SK-N-SH treated with all-trans-retinoic acid at 6 μM for 48 hours (cell line): ENCODE measurements around the gene C1QTNF4.
A peak's percentile ranks its signal among the peaks of the same experiment; 100 is the strongest.
"Not testable (repeated sequence)": the region's sequence is repeated elsewhere in the genome, so short reads cannot be mapped to it uniquely, and the experiment has no call there.

Source experiments
- ATAC-seq: fragments of 200-7000 bp; cut with Tn5 transposase; 3 replicates; pipeline ENCODE4 v1.9.1; 2020; ENCODE audit warnings: mild to moderate bottlenecking, moderate library complexity
- ARNTL ChIP-seq: fragments of 450-650 bp; formaldehyde crosslinking; IDR thresholded peaks from 2 replicates; pipeline ENCODE4 v1.5.0; 2020; ENCODE audit warnings: low read depth, mild to moderate bottlenecking, moderate library complexity, borderline replicate concordance
- BACH2 ChIP-seq: fragments of 250-450 bp; sonication (Bioruptor Pico); IDR thresholded peaks from 2 replicates; pipeline ENCODE4 v1.9.0; 2021; ENCODE audit warnings: mild to moderate bottlenecking, borderline replicate concordance
- CSDC2 ChIP-seq: fragments of 250-450 bp; sonication (Bioruptor Pico); IDR thresholded peaks from 2 replicates; pipeline ENCODE4 v1.5.0; 2020; ENCODE audit warnings: mild to moderate bottlenecking, moderate library complexity
- ESRRG ChIP-seq: fragments of 250-450 bp; sonication (Bioruptor Pico); IDR thresholded peaks from 2 replicates; pipeline ENCODE4 v1.6.1; 2021; ENCODE audit warnings: mild to moderate bottlenecking
- GLIS3 ChIP-seq: fragments of 250-450 bp; sonication (Bioruptor Pico); IDR thresholded peaks from 2 replicates; pipeline ENCODE4 v1.5.0; 2020; ENCODE audit warnings: mild to moderate bottlenecking, moderate library complexity
- ISL1 ChIP-seq: fragments of 250-450 bp; sonication (Bioruptor Pico); IDR thresholded peaks from 2 replicates; pipeline ENCODE4 v2.1.2; 2022; ENCODE audit warnings: mild to moderate bottlenecking, moderate library complexity
- OSR1 ChIP-seq: fragments of 250-450 bp; sonication (Bioruptor Pico); IDR thresholded peaks from 2 replicates; pipeline ENCODE4 v1.8.0; 2022; ENCODE audit warnings: moderate library complexity, mild to moderate bottlenecking, inconsistent platforms
- PPARA ChIP-seq: fragments of 250-450 bp; sonication (Bioruptor Pico); IDR thresholded peaks from 2 replicates; pipeline ENCODE4 v1.5.0; 2020; ENCODE audit warnings: mild to moderate bottlenecking, borderline replicate concordance
- RARB ChIP-seq: fragments of 250-450 bp; sonication (Bioruptor Pico); IDR thresholded peaks from 2 replicates; pipeline ENCODE4 v1.8.0; 2021; ENCODE audit warnings: mild to moderate bottlenecking, moderate library complexity
- SNAI2 ChIP-seq: fragments of 250-450 bp; sonication (Bioruptor Pico); IDR thresholded peaks from 2 replicates; pipeline ENCODE4 v1.5.0; 2020; ENCODE audit warnings: mild to moderate bottlenecking, moderate library complexity
- TCF4 ChIP-seq: fragments of 250-450 bp; sonication (Bioruptor Pico); IDR thresholded peaks from 2 replicates; pipeline ENCODE4 v1.8.0; 2021; ENCODE audit warnings: mild to moderate bottlenecking, moderate library complexity, borderline replicate concordance
- TOX ChIP-seq: fragments of 250-450 bp; sonication (Bioruptor Pico); IDR thresholded peaks from 2 replicates; pipeline ENCODE4 v1.8.0; 2021; ENCODE audit warnings: mild to moderate bottlenecking, moderate library complexity, borderline replicate concordance
- ZC3H10 ChIP-seq: fragments of 250-450 bp; sonication (Bioruptor Pico); IDR thresholded peaks from 2 replicates; pipeline ENCODE4 v1.5.1; 2021; ENCODE audit warnings: mild to moderate bottlenecking, moderate library complexity
- ZFP3 ChIP-seq: fragments of 250-450 bp; sonication (Bioruptor Pico); IDR thresholded peaks from 2 replicates; pipeline ENCODE4 v1.5.0; 2020; ENCODE audit warnings: mild to moderate bottlenecking, moderate library complexity
- ZFP30 ChIP-seq: fragments of 450-650 bp; formaldehyde crosslinking; IDR thresholded peaks from 2 replicates; pipeline ENCODE4 v1.5.0; 2022; ENCODE audit warnings: mild to moderate bottlenecking, moderate library complexity
- ZNF565 ChIP-seq: fragments of 450-650 bp; formaldehyde crosslinking; conservative IDR thresholded peaks from 2 replicates; pipeline ENCODE4 v1.5.0; 2020; ENCODE audit warnings: low read depth, mild to moderate bottlenecking, moderate library complexity
- ZNF8 ChIP-seq: fragments of 450-650 bp; formaldehyde crosslinking; IDR thresholded peaks from 2 replicates; pipeline ENCODE4 v1.5.0; 2020; ENCODE audit warnings: mild to moderate bottlenecking, moderate library complexity
- TF ChIP-seq, protein P1 (sequence below): fragments of 250-450 bp; sonication (Bioruptor Pico); IDR thresholded peaks from 2 replicates; pipeline ENCODE4 v1.8.0; 2020; ENCODE audit warnings: mild to moderate bottlenecking, moderate library complexity, borderline replicate concordance
- TF ChIP-seq, protein P2 (sequence below): fragments of 250-450 bp; sonication (Bioruptor Pico); IDR thresholded peaks from 2 replicates; pipeline ENCODE4 v1.5.1; 2020; ENCODE audit warnings: low read depth, mild to moderate bottlenecking, moderate library complexity
- TF ChIP-seq, protein P3 (sequence below): fragments of 250-450 bp; sonication (Bioruptor Pico); IDR thresholded peaks from 2 replicates; pipeline ENCODE4 v1.8.0; 2021; ENCODE audit warnings: low read depth, mild to moderate bottlenecking, moderate library complexity, borderline replicate concordance
- TF ChIP-seq, protein P4 (sequence below): fragments of 250-450 bp; sonication (Bioruptor Pico); IDR thresholded peaks from 2 replicates; pipeline ENCODE4 v1.5.1; 2021; ENCODE audit warnings: mild to moderate bottlenecking, moderate library complexity

C1QTNF4 gene

DNA sequence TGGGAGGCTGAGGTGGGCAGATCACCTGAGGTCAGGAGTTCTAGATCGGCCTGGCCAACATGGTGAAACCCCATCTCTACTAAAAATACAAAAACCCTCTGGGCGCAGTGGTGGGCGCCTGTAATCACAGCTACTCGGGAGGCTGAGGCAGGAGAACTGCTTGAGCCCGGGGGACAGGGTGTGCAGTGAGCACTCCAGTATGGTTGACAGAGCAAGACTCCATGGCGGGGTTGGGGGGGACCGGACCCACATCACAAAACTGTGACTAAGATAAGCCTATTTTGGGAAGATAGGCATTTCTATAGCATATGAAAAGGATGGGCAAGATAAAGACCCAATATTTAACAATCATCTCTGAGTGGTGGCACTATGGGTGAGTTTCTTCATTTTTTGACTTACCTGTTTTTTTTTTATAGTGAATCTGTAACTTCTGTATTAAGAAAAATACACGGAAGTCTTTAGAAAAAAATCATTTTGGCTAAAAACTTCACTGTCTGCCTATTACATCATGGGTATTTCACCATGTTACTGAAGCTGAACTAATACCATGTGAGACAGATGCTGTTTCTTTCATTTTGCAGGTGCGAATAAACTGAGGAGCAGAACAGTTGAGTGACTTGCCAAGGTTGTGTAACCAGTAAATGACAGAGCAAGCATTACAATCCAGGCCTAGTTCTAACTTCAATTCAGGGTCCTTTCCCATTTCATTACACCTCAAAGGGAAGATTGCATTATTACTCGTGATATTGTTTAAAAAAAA lies 43.7 kb downstream of the C1QTNF4 start:
- ATAC-seq, result no peak
- TF ChIP-seq ESRRG (CRISPR knock-in tag) (no peak), ISL1 (CRISPR knock-in tag) (no peak), ARNTL (CRISPR knock-in tag) (no peak), PPARA (CRISPR knock-in tag) (no peak), RARB (no peak), BACH2 (CRISPR knock-in tag) (no peak), OSR1 (CRISPR knock-in tag) (no peak)
- TF ChIP-seq, protein P1, sequence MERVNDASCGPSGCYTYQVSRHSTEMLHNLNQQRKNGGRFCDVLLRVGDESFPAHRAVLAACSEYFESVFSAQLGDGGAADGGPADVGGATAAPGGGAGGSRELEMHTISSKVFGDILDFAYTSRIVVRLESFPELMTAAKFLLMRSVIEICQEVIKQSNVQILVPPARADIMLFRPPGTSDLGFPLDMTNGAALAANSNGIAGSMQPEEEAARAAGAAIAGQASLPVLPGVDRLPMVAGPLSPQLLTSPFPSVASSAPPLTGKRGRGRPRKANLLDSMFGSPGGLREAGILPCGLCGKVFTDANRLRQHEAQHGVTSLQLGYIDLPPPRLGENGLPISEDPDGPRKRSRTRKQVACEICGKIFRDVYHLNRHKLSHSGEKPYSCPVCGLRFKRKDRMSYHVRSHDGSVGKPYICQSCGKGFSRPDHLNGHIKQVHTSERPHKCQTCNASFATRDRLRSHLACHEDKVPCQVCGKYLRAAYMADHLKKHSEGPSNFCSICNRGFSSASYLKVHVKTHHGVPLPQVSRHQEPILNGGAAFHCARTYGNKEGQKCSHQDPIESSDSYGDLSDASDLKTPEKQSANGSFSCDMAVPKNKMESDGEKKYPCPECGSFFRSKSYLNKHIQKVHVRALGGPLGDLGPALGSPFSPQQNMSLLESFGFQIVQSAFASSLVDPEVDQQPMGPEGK (CRISPR knock-in tag), result no peak

DNA sequence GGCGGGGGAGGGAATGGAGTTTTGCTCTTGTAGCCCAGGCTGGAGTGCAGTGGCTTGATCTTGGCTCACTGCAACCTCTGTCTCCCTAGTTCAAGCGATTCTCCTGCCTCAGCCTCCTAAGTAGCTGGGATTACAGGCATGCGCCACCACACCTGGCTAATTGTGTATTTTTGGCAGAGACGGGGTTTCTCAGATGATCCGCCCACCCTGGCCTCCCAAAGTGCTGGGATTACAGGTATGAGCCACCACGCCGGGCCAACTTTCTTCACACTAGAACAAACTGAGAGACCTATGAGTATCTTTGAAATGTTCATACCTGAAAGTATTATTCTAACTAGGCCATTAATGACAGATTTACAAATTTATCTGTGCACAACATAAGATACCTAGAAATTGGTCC lies 47.9 kb downstream of the C1QTNF4 start:
- not testable (repeated sequence) for ATAC-seq

DNA sequence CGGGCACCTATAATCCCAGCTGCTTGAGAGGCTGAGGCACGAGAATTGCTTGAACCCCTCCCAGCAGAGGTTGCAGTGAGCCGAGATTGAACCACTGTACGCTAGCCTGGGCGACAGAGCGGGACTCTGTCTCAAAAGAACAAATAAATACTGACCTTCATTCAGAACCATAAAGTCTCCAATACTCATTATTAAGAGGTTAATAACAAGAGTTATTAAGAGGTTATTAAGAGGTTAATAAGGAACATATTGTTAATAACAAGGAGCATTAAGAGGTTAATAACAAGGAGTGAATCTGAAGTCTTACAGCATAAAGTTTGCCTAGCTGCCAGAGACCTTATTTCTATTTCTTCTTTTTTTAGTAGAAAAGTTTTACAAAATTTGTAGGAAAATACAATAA lies 48.9 kb downstream of the C1QTNF4 start:
- ATAC-seq, result no peak
- TF ChIP-seq TCF4 (CRISPR knock-in tag), result no peak
- no peak for TF ChIP-seq ZNF8 (CRISPR knock-in tag)
- TF ChIP-seq, protein P1 (CRISPR knock-in tag), result no peak
- no peak for TF ChIP-seq SNAI2 (CRISPR knock-in tag)
- TF ChIP-seq ZNF565, result no peak
- TF ChIP-seq, protein P2, sequence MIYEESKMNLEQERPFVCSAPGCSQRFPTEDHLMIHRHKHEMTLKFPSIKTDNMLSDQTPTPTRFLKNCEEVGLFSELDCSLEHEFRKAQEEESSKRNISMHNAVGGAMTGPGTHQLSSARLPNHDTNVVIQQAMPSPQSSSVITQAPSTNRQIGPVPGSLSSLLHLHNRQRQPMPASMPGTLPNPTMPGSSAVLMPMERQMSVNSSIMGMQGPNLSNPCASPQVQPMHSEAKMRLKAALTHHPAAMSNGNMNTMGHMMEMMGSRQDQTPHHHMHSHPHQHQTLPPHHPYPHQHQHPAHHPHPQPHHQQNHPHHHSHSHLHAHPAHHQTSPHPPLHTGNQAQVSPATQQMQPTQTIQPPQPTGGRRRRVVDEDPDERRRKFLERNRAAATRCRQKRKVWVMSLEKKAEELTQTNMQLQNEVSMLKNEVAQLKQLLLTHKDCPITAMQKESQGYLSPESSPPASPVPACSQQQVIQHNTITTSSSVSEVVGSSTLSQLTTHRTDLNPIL (CRISPR knock-in tag), result no peak

DNA sequence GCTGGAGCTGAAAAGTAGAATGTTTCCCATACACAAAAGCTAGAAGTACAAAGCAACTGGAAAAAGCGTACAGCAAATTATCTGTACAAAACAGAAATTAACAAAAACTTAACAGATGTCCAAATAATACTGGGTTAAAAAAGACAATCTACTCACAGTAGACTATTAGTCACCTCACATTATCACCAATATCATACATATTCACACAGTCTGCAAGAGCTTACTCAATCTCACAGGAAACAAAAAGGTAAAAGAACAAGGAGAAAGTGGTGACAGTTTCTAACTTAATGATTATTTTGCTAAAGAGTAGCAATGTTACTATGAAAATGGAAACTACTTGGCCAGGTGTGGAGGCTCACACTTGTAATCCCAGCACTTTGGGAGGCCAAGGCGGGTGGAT lies 53.1 kb downstream of the C1QTNF4 start:
- 0 out of 3 replicates have a peak, but pooled peaks have one; percentile 8 for ATAC-seq
- TF ChIP-seq ZFP3 (CRISPR knock-in tag) (no peak), CSDC2 (CRISPR knock-in tag) (no peak), ZC3H10 (CRISPR knock-in tag) (no peak), TOX (CRISPR knock-in tag) (no peak), TCF4 (CRISPR knock-in tag) (no peak), ZFP30 (no peak), RARB (no peak), ESRRG (CRISPR knock-in tag) (no peak), GLIS3 (CRISPR knock-in tag) (no peak), ZNF565 (no peak), ARNTL (CRISPR knock-in tag) (no peak), OSR1 (CRISPR knock-in tag) (no peak), PPARA (CRISPR knock-in tag) (no peak), BACH2 (CRISPR knock-in tag) (no peak)
- TF ChIP-seq, protein P3, sequence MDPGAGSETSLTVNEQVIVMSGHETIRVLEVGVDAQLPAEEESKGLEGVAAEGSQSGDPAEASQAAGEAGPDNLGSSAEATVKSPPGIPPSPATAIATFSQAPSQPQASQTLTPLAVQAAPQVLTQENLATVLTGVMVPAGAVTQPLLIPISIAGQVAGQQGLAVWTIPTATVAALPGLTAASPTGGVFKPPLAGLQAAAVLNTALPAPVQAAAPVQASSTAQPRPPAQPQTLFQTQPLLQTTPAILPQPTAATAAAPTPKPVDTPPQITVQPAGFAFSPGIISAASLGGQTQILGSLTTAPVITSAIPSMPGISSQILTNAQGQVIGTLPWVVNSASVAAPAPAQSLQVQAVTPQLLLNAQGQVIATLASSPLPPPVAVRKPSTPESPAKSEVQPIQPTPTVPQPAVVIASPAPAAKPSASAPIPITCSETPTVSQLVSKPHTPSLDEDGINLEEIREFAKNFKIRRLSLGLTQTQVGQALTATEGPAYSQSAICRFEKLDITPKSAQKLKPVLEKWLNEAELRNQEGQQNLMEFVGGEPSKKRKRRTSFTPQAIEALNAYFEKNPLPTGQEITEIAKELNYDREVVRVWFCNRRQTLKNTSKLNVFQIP (CRISPR knock-in tag), result no peak
- TF ChIP-seq, protein P4, sequence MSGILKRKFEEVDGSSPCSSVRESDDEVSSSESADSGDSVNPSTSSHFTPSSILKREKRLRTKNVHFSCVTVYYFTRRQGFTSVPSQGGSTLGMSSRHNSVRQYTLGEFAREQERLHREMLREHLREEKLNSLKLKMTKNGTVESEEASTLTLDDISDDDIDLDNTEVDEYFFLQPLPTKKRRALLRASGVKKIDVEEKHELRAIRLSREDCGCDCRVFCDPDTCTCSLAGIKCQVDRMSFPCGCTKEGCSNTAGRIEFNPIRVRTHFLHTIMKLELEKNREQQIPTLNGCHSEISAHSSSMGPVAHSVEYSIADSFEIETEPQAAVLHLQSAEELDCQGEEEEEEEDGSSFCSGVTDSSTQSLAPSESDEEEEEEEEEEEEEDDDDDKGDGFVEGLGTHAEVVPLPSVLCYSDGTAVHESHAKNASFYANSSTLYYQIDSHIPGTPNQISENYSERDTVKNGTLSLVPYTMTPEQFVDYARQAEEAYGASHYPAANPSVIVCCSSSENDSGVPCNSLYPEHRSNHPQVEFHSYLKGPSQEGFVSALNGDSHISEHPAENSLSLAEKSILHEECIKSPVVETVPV (CRISPR knock-in tag), result no peak
- TF ChIP-seq, protein P2 (CRISPR knock-in tag), result no peak
- TF ChIP-seq, protein P1 (CRISPR knock-in tag), result no peak
